SK-N-SH (cell line): Measurements from ENCODE around the gene SNX2. TPM values are rescaled to one million over a fixed set of nuclear protein-coding genes. Genes with fewer than 3 reads are reported as not detected.

Experiments
- CTCF ChIA-PET: fragments of 300-600, 350-600 bp; formaldehyde crosslinking; extraction: SDS; loops from one replicate; lab custom pipeline; 2021; lab: Yijun Ruan, JAX
- POLR2A ChIA-PET: fragments of 350-600 bp; sonication (Branson Sonifier 250); formaldehyde crosslinking; extraction: SDS; loops from one replicate; lab custom pipeline; 2020; ENCODE audit warnings: antibody characterized with exemption, inconsistent platforms; lab: Yijun Ruan, JAX
- DNase-seq: peaks from one replicate; pipeline ENCODE4 v3.0.0; 2012
- H2AFZ ChIP-seq: fragments of 200-600 bp; sonication (generic); 2 replicates; pipeline ENCODE4 v1.8.1; 2016; ENCODE audit warnings: antibody characterized with exemption, mild to moderate bottlenecking, low read depth
- H3F3A ChIP-seq: fragments of 200-600 bp; sonication (generic); replicated peaks from 2 replicates; pipeline ENCODE3; 2016; ENCODE audit warnings: antibody characterized with exemption, mild to moderate bottlenecking; ENCODE audit not compliant: insufficient read depth
- H3K27ac ChIP-seq, 2 experiments: fragments of 200-500 bp in 1 of 2; fragments of 200-600 bp in 1 of 2; sonication (Bioruptor generic) in 1 of 2; sonication (generic), shearing (Covaris generic) in 1 of 2; 2 replicates each; pipeline versions ENCODE4 v1.5.1 to v1.6.1; 2014 to 2016; ENCODE audit warnings: low read depth in 2 of 2, inconsistent platforms in 1 of 2, low read length in 1 of 2, mild to moderate bottlenecking in 1 of 2, mixed read lengths in 1 of 2
- H3K27me3 ChIP-seq: fragments of 200-600 bp; sonication (generic), shearing (Covaris generic); 2 replicates; pipeline ENCODE4 v1.6.1; 2016; ENCODE audit warnings: mixed run types; ENCODE audit not compliant: insufficient read depth
- H3K36me3 ChIP-seq, 2 experiments: fragments of 200-500 bp in 1 of 2; fragments of 200-600 bp in 1 of 2; sonication (Bioruptor generic) in 1 of 2; sonication (generic) in 1 of 2; replicated peaks in 1 of 2; 2 replicates each; pipeline versions ENCODE3 to v1.5.1; 2014 to 2016; ENCODE audit warnings: low read length in 1 of 2, mild to moderate bottlenecking in 1 of 2; ENCODE audit not compliant: insufficient read depth in 2 of 2, control insufficient read depth in 1 of 2
- H3K4me1 ChIP-seq, 2 experiments: fragments of 200-500 bp in 1 of 2; fragments of 200-600 bp in 1 of 2; sonication (Bioruptor generic) in 1 of 2; sonication (generic), shearing (Covaris generic) in 1 of 2; 2 replicates each; pipeline versions ENCODE4 v1.5.1 to v1.6.1; 2014 to 2016; ENCODE audit warnings: low read depth in 1 of 2, low read length in 1 of 2, mixed run types in 1 of 2; ENCODE audit not compliant: insufficient read depth in 2 of 2, control insufficient read depth in 1 of 2
- H3K4me2 ChIP-seq: fragments of 200-600 bp; sonication (generic), shearing (Covaris generic); 2 replicates; pipeline ENCODE4 v1.6.1; 2017; ENCODE audit warnings: mixed run types
- H3K4me3 ChIP-seq, 2 experiments: fragments of 200-500 bp in 1 of 2; fragments of 200-600 bp in 1 of 2; sonication (Bioruptor generic) in 1 of 2; sonication (generic), shearing (Covaris generic) in 1 of 2; 2 replicates each; pipeline versions ENCODE4 v1.5.1 to v1.8.1; 2014 to 2016; ENCODE audit warnings: low read depth in 2 of 2, inconsistent platforms in 1 of 2, low read length in 1 of 2, mild to moderate bottlenecking in 1 of 2, mixed read lengths in 1 of 2, moderate library complexity in 1 of 2
- H3K79me2 ChIP-seq: fragments of 200-600 bp; sonication (generic); 2 replicates; pipeline ENCODE4 v1.8.1; 2017; ENCODE audit warnings: mild to moderate bottlenecking; ENCODE audit not compliant: insufficient read depth
- H3K9ac ChIP-seq: fragments of 200-600 bp; sonication (generic); 2 replicates; pipeline ENCODE4 v1.6.1; 2017; ENCODE audit warnings: mixed run types
- H3K9me2 ChIP-seq: fragments of 200-600 bp; sonication (generic); 2 replicates; pipeline ENCODE4 v1.6.1; 2017; ENCODE audit warnings: mixed run types
- H3K9me3 ChIP-seq: fragments of 200-600 bp; sonication (generic); 2 replicates; pipeline ENCODE4 v1.6.1; 2017; ENCODE audit warnings: mixed run types, mild to moderate bottlenecking, moderate library complexity
- H4K20me1 ChIP-seq: fragments of 200-600 bp; sonication (generic); 2 replicates; pipeline ENCODE4 v1.6.1; 2017; ENCODE audit warnings: mild to moderate bottlenecking, mixed run types; ENCODE audit not compliant: insufficient read depth
- ELF1 ChIP-seq: IDR thresholded peaks from 2 replicates; pipeline ENCODE4 v1.4.0; 2012
- EP300 ChIP-seq, 2 experiments: IDR thresholded peaks; 2 replicates each; pipeline versions ENCODE4 v1.4.0 to v1.6.1; 2012; ENCODE audit warnings: borderline replicate concordance in 1 of 2, low read depth in 1 of 2, low read length in 1 of 2
- FOXJ3 ChIP-seq: sonication (generic); formaldehyde crosslinking; IDR thresholded peaks from 2 replicates; pipeline ENCODE4 v1.5.1; 2020; ENCODE audit warnings: mild to moderate bottlenecking, missing genetic modification reagents
- FOXM1 ChIP-seq: IDR thresholded peaks from 2 replicates; pipeline ENCODE4 v1.4.0; 2012; ENCODE audit warnings: low read depth, mild to moderate bottlenecking
- GABPA ChIP-seq: IDR thresholded peaks from 2 replicates; pipeline ENCODE4 v1.4.0; 2012; ENCODE audit warnings: low read depth, mild to moderate bottlenecking
- JUND ChIP-seq: IDR thresholded peaks from 2 replicates; pipeline ENCODE4 v1.4.0; 2012
- MEF2A ChIP-seq: IDR thresholded peaks from 2 replicates; pipeline ENCODE4 v1.4.0; 2012; ENCODE audit warnings: low read depth, borderline replicate concordance
- MXI1 ChIP-seq: IDR thresholded peaks from 2 replicates; pipeline ENCODE4 v1.6.1; 2012; ENCODE audit warnings: mild to moderate bottlenecking, low read depth, low read length, improper control_type of control experiment
- SMC3 ChIP-seq: IDR thresholded peaks from 2 replicates; pipeline ENCODE4 v1.6.1; 2012; ENCODE audit warnings: low read depth, low read length, improper control_type of control experiment
- TCF12 ChIP-seq: IDR thresholded peaks from 2 replicates; pipeline ENCODE4 v1.4.0; 2012
- YY1 ChIP-seq: IDR thresholded peaks from 2 replicates; pipeline ENCODE4 v1.4.0; 2012; ENCODE audit warnings: low read depth, mild to moderate bottlenecking
- WGBS: methylation state at CpG from one replicate; pipeline ENCODE4 v1.1.6; 2017; ENCODE audit warnings: low lambda C conversion rate; 5-methylcytosine and 5-hydroxymethylcytosine counted together
- polyA plus RNA-seq, 3 experiments: library from polyadenylated mRNA; depleted of rRNA; stranded (reverse); fragments of >200 nt; gene quantifications; 2 replicates each; pipeline ENCODE4 v1.2.3, GENCODE V29; 2012
- TF ChIP-seq, protein P1 (sequence below): IDR thresholded peaks from 2 replicates; pipeline ENCODE4 v1.4.0; 2012; ENCODE audit warnings: low read depth, borderline replicate concordance
- TF ChIP-seq, protein P2 (sequence below): IDR thresholded peaks from 2 replicates; pipeline ENCODE4 v1.6.1; 2012; ENCODE audit warnings: mild to moderate bottlenecking, low read depth, low read length, moderate library complexity
- TF ChIP-seq, protein P3 (sequence below): IDR thresholded peaks from 2 replicates; pipeline ENCODE4 v1.4.0; 2012; ENCODE audit warnings: low read depth
- TF ChIP-seq, protein P4 (sequence below): fragments of 150-350 bp; IDR thresholded peaks from 2 replicates; pipeline ENCODE4 v1.6.1; 2017; ENCODE audit warnings: antibody characterized with exemption, low read length, low read depth, borderline replicate concordance

The SNX2 gene
- polyA plus RNA-seq, 1 of the 3 experiments (the other 2 are of a cell fraction) = 17.4 TPM

DNA sequence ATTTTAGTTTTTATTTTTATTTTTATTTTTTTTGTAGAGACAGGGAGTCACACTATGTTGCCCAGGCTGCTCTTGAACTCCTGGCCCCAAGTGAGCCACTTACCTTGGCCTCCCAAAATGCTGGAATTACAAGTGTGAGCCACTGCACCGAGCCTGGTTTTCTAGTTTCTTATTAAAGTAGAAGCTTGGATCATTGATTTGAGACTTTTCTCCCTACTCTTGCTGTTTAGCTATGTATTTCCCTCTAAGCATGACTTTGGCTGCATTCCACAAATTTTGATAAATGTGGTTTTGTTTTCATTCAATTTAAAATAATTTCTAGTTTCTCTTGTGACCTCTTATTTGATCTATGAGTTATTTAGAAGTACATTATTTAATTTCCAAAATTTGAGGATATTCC, 10.4 kb downstream of the SNX2 start:
- 90% methylated on average over 1 of the region's 1 CpG for WGBS
- ChIA-PET POLR2A (no interaction called here), CTCF (no interaction called here)
- Histone ChIP-seq H3F3A (no peaks in the 10 kb centered on the region), H3K4me2 (no peak overlapping the region), H3K36me3 (peaks cover 0 to 18% of the 10 kb centered on the region in 2 experiments), H3K27me3 (no peaks in the 10 kb centered on the region), H4K20me1 (no peaks in the 10 kb centered on the region; the same call in 1 of the 2 replicates), H3K4me3 (no peak overlapping the region), H3K79me2 (peaks cover 72% of the 10 kb centered on the region), H3K27ac (no peak overlapping the region), H3K4me1 (no peaks in the 10 kb centered on the region; a peak in 1 of 4 replicates), H3K9ac (no peak overlapping the region), H3K9me3 (peaks cover 5% of the 10 kb centered on the region), H3K9me2 (no peaks in the 10 kb centered on the region), H2AFZ (no peak overlapping the region)
- no peak for DNase-seq
- TF ChIP-seq MXI1 (no peak), TCF12 (no peak), JUND (no peak), FOXJ3 (CRISPR knock-in tag) (no peak), SMC3 (no peak), FOXM1 (no peak), MEF2A (no peak), GABPA (no peak), EP300 (IDR thresholded peaks at IDR 0.05; ENCODE audit: borderline replicate concordance in 1 of 2, low read depth in 1 of 2, low read length in 1 of 2) (no peak), YY1 (no peak), ELF1 (no peak)
- TF ChIP-seq, protein P1, sequence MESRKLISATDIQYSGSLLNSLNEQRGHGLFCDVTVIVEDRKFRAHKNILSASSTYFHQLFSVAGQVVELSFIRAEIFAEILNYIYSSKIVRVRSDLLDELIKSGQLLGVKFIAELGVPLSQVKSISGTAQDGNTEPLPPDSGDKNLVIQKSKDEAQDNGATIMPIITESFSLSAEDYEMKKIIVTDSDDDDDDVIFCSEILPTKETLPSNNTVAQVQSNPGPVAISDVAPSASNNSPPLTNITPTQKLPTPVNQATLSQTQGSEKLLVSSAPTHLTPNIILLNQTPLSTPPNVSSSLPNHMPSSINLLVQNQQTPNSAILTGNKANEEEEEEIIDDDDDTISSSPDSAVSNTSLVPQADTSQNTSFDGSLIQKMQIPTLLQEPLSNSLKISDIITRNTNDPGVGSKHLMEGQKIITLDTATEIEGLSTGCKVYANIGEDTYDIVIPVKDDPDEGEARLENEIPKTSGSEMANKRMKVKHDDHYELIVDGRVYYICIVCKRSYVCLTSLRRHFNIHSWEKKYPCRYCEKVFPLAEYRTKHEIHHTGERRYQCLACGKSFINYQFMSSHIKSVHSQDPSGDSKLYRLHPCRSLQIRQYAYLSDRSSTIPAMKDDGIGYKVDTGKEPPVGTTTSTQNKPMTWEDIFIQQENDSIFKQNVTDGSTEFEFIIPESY = no peak
- TF ChIP-seq, protein P2, sequence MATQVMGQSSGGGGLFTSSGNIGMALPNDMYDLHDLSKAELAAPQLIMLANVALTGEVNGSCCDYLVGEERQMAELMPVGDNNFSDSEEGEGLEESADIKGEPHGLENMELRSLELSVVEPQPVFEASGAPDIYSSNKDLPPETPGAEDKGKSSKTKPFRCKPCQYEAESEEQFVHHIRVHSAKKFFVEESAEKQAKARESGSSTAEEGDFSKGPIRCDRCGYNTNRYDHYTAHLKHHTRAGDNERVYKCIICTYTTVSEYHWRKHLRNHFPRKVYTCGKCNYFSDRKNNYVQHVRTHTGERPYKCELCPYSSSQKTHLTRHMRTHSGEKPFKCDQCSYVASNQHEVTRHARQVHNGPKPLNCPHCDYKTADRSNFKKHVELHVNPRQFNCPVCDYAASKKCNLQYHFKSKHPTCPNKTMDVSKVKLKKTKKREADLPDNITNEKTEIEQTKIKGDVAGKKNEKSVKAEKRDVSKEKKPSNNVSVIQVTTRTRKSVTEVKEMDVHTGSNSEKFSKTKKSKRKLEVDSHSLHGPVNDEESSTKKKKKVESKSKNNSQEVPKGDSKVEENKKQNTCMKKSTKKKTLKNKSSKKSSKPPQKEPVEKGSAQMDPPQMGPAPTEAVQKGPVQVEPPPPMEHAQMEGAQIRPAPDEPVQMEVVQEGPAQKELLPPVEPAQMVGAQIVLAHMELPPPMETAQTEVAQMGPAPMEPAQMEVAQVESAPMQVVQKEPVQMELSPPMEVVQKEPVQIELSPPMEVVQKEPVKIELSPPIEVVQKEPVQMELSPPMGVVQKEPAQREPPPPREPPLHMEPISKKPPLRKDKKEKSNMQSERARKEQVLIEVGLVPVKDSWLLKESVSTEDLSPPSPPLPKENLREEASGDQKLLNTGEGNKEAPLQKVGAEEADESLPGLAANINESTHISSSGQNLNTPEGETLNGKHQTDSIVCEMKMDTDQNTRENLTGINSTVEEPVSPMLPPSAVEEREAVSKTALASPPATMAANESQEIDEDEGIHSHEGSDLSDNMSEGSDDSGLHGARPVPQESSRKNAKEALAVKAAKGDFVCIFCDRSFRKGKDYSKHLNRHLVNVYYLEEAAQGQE = no peak
- TF ChIP-seq, protein P3, sequence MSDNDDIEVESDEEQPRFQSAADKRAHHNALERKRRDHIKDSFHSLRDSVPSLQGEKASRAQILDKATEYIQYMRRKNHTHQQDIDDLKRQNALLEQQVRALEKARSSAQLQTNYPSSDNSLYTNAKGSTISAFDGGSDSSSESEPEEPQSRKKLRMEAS = no peak
- TF ChIP-seq, protein P4, sequence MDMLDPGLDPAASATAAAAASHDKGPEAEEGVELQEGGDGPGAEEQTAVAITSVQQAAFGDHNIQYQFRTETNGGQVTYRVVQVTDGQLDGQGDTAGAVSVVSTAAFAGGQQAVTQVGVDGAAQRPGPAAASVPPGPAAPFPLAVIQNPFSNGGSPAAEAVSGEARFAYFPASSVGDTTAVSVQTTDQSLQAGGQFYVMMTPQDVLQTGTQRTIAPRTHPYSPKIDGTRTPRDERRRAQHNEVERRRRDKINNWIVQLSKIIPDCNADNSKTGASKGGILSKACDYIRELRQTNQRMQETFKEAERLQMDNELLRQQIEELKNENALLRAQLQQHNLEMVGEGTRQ = no peak
